ENCODE results near the gene ZNF441. TPM values are rescaled to one million over a fixed set of nuclear protein-coding genes. Genes with fewer than 3 reads are reported as not detected.

ZNF441 gene
- total RNA-seq, 1 experiment from 2014 or later = 3.4 TPM

DNA sequence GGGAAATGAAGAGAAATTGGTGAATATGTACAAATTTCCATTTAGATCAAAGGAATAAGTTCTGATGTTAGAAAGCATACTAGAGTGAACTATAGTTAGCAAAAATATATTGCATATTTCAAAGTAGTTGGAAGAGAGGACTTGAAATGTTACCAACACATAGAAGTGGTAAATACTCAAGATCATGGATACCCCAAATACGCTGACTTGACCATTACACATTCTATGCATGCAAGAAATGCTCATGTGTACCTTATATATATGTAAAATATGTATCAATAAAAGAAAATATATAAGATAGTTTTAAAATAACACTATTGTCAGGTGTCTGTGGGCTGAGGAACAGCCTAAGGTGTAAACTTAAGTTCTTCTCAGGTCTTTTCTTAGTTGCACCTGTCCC, 17.0 kb downstream of the ZNF441 start:
- H3K27ac Mint-ChIP-seq (ENCODE audit: low read depth, unreplicated experiment) = no peak overlapping the region
- H3K4me1 Mint-ChIP-seq (ENCODE audit: insufficient read depth, unreplicated experiment) = no peaks in the 10 kb centered on the region
- H3K27me3 Mint-ChIP-seq (ENCODE audit: insufficient read depth, unreplicated experiment) = no peaks in the 10 kb centered on the region
- POLR2A ChIA-PET = no interaction called here
- CTCF ChIA-PET = no interaction called here
- H3K4me3 Mint-ChIP-seq (ENCODE audit: unreplicated experiment) = no peak overlapping the region
- no peak for TF ChIP-seq CTCF (IDR thresholded peaks at IDR 0.05; ENCODE audit: unreplicated experiment)
- peaks cover 20% of the 10 kb centered on the region for H3K9me3 Mint-ChIP-seq (ENCODE audit: unreplicated experiment)
- H3K36me3 Mint-ChIP-seq (ENCODE audit: insufficient read depth, unreplicated experiment) = peaks cover 30% of the 10 kb centered on the region
- BruUV-seq (replicated peaks) = no TSS peak
- intact Hi-C loops (cut with micrococcal nuclease) = no loop called here
- DNase-seq (ENCODE audit: unreplicated experiment) = no peak

DNA sequence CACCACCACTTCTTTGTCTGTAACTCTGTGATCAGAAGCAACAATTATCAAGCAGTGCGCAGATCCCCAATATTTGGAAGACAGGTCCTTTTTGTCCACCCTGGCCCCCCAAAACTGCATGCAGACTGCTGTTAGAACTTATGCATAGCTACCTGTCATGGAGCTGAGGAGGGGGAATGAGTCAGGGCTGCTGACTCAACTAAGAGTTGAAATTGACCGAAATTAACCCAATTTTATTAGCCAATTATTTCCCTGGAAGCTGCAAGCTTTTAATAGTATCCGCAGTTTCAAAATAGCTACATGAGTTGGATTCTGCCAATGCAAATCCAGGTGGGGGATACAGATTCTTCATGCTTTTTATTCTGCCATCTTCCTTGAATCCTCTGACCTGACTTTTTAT, 17.6 kb downstream of the ZNF441 start:
- Mint-ChIP-seq H3K27ac (ENCODE audit: low read depth, unreplicated experiment) (no peak overlapping the region), H3K36me3 (ENCODE audit: insufficient read depth, unreplicated experiment) (peaks cover 24% of the 10 kb centered on the region), H3K4me3 (ENCODE audit: unreplicated experiment) (no peak overlapping the region), H3K4me1 (ENCODE audit: insufficient read depth, unreplicated experiment) (no peaks in the 10 kb centered on the region), H3K9me3 (ENCODE audit: unreplicated experiment) (peaks cover 24% of the 10 kb centered on the region), H3K27me3 (ENCODE audit: insufficient read depth, unreplicated experiment) (no peaks in the 10 kb centered on the region)
- intact Hi-C loops (cut with micrococcal nuclease) = no loop called here
- ChIA-PET CTCF (no interaction called here), POLR2A (no interaction called here)
- DNase-seq (ENCODE audit: unreplicated experiment) = no peak
- no peak for TF ChIP-seq CTCF (IDR thresholded peaks at IDR 0.05; ENCODE audit: unreplicated experiment)
- BruUV-seq (replicated peaks) = no TSS peak

DNA sequence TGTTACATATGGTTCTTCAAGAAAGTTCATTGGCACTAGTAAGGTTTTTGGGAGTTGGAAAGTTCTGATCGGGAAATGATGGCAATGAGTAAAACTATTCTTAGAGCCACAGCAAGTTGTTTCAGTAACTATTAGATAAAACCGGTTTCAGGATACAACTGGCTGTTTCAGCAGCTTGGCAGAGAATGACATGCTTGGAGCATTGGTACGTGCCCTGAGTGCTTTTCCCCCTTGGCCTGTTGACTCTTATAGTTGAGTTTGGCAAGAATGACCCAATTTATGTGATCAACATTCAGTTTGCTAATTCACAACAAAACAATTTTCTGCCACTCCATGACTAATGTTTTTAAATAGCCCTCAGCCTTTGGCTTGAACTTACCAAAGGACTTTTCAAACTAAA, 20.7 kb downstream of the ZNF441 start:
- no TSS peak for BruUV-seq (replicated peaks)
- ChIA-PET CTCF (interaction anchor here (0.6 to 2.6 kb wide), 2 partner anchors 10 to 137 kb away, joined by 3 to 14 read pairs; partner anchors contain the start of gene ZNF700), POLR2A (no interaction called here)
- intact Hi-C loops (cut with micrococcal nuclease) = no loop called here
- H3K9me3 Mint-ChIP-seq (ENCODE audit: unreplicated experiment) = peaks cover 42% of the 10 kb centered on the region
- no peak for DNase-seq (ENCODE audit: unreplicated experiment)
- H3K27me3 Mint-ChIP-seq (ENCODE audit: insufficient read depth, unreplicated experiment) = no peaks in the 10 kb centered on the region
- H3K27ac Mint-ChIP-seq (ENCODE audit: low read depth, unreplicated experiment) = no peak overlapping the region
- TF ChIP-seq CTCF (IDR thresholded peaks at IDR 0.05; ENCODE audit: unreplicated experiment) = no peak
- H3K4me3 Mint-ChIP-seq (ENCODE audit: unreplicated experiment) = no peak overlapping the region
- peaks cover 4% of the 10 kb centered on the region for H3K36me3 Mint-ChIP-seq (ENCODE audit: insufficient read depth, unreplicated experiment)
- H3K4me1 Mint-ChIP-seq (ENCODE audit: insufficient read depth, unreplicated experiment) = no peaks in the 10 kb centered on the region

GRCh38 chr19:11792942-11793341, 26.1 kb downstream of the ZNF441 start:
- Mint-ChIP-seq H3K9me3 (ENCODE audit: unreplicated experiment) (peaks cover 30% of the 10 kb centered on the region), H3K27me3 (ENCODE audit: insufficient read depth, unreplicated experiment) (no peaks in the 10 kb centered on the region), H3K4me1 (ENCODE audit: insufficient read depth, unreplicated experiment) (no peaks in the 10 kb centered on the region), H3K36me3 (ENCODE audit: insufficient read depth, unreplicated experiment) (peaks cover 4% of the 10 kb centered on the region), H3K27ac (ENCODE audit: low read depth, unreplicated experiment) (no peak overlapping the region), H3K4me3 (ENCODE audit: unreplicated experiment) (no peak overlapping the region)
- TF ChIP-seq CTCF (IDR thresholded peaks at IDR 0.05; ENCODE audit: unreplicated experiment) = no peak
- CTCF ChIA-PET = interaction anchor here (0.6 kb wide), 1 partner anchor 91 kb away, joined by 3 read pairs; no protein-coding TSS in a partner anchor
- intact Hi-C loops (cut with micrococcal nuclease) = no loop called here
- BruUV-seq (replicated peaks) = no TSS peak
- POLR2A ChIA-PET = interaction anchor here (0.6 kb wide), 1 partner anchor 21 kb away, joined by 3 read pairs; no protein-coding TSS in a partner anchor
- DNase-seq (ENCODE audit: unreplicated experiment) = no peak
